HG03575 (cell line): Measurements from ENCODE around the gene NDUFA9.

Source experiments
- ATAC-seq: cut with Tn5 transposase; IDR thresholded peaks from one replicate; pipeline ENCODE4 v1.9.1; 2021; ENCODE audit not compliant: unreplicated experiment, insufficient number of reproducible peaks, low FRiP score; ENCODE audit errors: extremely low read depth

NDUFA9 gene

GRCh38 chr12:4648501-4649357 lies at the start of gene NDUFA9, which contains the start of gene AKAP3:
Gene NDUFA9 (plus strand): TSS chr12:4649114. CDS start chr12:4649127, 13 bp downstream.
Gene AKAP3 (minus strand): TSS chr12:4649051. CDS start chr12:4638196, 10,855 bp downstream.
- ATAC-seq = no peak

GRCh38 chr12:4603421-4603820 lies 45.5 kb upstream of the NDUFA9 start:
- ATAC-seq = no peak

- no peak for ATAC-seq
Measured at GRCh38 chr12:4603946-4604345, 45.0 kb upstream of the NDUFA9 start.

- ATAC-seq = peak; percentile 70
Measured at GRCh38 chr12:4604684-4605193, 44.2 kb upstream of the NDUFA9 start.

DNA sequence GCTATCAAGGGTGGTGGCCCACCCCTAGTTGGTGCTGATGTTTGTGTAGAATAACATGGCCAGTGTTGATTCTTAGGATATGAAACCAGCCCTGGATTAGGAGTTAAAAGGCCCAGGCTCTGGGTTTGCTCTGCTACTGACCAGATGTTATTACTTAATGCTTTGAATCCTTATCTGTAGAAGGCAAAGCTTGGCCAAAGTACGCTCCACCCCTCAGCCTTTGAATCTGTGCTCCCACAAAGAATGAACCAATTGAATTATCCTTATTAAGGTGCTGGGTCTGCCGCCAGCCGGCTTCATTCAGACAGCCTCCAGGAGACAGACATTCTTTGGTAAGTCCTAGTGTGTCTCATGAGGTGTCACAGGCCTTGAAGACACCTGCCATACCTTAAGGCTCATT lies 41.9 kb upstream of the NDUFA9 start:
- ATAC-seq = no peak

DNA sequence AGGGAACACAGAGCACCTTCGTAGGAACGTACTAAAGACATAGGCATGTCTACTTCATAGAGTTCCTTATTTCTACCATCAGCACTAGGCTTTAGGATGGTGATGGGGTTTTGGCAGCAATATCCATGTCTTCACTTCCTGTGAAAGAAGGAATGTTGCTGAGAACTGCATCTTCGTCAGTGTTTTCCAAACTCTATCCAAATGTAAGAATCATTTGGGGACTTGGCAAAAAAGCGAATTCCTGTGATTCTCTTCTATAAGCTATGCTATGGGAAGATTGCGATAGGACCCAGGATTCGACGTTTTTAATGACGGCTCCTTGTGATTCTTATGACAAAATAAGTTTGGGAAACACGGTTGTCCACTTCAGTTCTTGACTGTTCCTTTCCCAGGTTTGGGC lies 39.8 kb upstream of the NDUFA9 start:
- no peak for ATAC-seq

DNA sequence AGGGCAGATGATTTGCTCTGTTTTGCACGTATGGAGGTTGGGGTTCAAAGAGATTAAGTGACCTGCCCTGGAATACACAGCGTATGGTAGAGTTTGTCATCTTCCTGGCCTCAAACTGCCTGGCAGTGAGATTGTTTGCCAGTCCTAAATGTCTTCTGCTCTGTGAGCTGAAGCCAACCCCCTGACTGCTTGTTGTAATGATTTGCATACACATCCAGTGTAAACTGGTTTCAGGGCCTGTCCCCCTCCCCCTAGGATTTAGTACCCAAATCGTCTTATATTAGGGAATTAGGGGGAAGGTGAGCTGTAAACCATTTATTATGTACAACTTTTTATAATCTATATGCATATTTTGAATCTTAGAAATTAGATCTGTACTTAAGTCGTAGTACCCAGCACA lies 38.4 kb upstream of the NDUFA9 start:
- no peak for ATAC-seq

DNA sequence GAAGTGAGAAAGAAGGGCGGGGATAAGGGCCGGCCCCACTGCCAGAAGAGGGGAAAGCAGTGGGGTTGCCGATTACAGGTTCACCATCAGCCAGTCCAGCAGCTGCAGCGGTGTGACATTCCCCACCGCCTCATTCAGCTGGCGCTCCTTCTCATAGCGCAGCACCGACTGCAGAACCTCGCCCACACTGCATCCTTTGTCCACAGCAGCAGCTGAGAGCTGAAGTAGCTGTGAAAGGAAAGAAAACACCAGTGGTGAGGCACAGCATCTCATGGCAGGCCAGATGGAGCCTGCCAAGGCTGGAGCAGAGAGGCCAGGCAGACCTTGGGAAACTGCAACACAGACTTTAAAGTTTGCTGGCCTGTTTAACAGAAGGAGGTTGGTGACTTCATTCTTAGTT lies 33.2 kb upstream of the NDUFA9 start:
- ATAC-seq = no peak

GRCh38 chr12:4621511-4621910 lies 27.4 kb upstream of the NDUFA9 start:
- ATAC-seq = no peak

GRCh38 chr12:4626543-4626942 lies 22.4 kb upstream of the NDUFA9 start:
- ATAC-seq = no peak

GRCh38 chr12:4628406-4628805 lies 20.5 kb upstream of the NDUFA9 start:
- ATAC-seq = no peak

- no peak for ATAC-seq
Measured at GRCh38 chr12:4630262-4630661, 18.7 kb upstream of the NDUFA9 start.

DNA sequence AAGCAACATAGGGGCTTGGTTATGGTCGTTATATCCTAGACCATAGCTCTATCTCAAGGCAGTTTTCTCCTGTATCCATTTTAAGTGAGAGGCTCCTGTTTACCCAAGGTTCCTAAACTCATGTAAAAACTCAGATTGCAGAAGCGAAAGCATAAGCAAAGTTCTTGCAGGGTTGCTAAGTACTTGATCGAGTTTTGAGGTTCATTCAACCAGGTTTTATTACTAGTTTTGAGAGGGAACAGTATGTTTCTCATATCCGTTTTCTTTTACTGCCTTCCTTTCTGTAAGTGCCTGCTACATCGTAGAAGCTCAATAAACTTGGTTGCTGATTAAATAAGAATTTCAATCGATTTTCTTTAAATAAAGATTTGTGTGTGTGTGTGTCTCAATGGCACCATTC lies 5.2 kb upstream of the NDUFA9 start:
- ATAC-seq = no peak

DNA sequence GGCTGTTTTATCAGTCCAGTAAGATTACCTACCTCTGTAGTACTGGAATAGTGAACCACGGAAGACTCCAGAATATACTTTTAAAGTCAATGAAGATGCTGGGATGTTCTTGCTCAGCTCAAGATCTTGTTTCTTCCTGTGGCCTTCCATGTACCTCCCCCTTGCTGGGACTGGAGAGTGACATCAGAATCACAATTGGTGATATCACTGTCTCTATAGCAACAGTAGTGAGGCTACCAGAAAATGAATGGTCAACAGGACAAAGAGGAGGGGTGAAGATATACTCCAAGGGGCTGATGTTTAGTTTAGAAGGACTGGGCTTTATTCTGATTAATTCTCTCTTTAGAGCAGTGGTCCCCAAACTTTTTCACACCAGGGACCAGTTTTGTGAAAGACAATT lies 3.9 kb upstream of the NDUFA9 start:
- no peak for ATAC-seq

DNA sequence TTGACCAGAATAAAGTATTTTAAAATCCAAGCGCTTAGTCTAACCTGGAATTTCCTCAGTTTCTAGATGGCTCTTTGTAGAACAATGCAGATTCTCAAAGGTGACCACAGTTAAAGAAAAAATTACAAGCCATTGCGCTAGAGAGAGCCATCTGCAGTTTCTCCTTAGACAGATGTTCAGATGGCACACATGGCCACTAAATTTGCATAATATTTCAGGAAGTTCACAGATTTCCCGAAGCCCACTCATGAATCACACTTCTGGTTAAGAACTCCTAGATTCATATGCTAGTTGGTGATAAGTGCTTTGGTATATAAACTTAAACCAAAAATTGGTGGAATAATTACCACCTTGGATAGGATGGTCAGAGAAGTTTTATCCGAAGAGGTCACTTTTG lies 812 bp upstream of the NDUFA9 start:
- ATAC-seq = no peak

GRCh38 chr12:4649358-4649661 lies 396 bp downstream of the NDUFA9 start:
- no peak for ATAC-seq

DNA sequence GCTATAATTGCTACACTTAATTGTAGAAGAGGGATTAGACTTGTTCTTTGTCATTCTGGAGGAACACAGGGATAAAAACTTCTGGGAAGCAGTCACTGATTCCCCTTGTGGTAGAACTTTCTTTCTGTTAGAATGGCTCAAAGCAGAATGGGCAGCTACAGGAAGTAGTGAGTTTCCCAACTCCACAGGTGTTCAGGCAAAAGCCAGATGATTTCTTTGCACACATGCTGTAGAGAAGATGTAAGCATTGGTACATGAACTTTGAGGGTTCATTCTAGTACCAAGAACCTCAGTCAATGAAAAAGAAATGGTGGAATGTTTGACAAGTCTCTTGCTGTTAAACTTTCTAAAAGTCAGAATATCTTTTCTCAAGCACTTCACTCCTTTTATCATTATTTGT lies 4.3 kb downstream of the NDUFA9 start:
- no peak for ATAC-seq

- no peak for ATAC-seq
Measured at GRCh38 chr12:4653691-4654090, 4.8 kb downstream of the NDUFA9 start.

- no peak for ATAC-seq
Measured at GRCh38 chr12:4663971-4664505, 15.1 kb downstream of the NDUFA9 start.

DNA sequence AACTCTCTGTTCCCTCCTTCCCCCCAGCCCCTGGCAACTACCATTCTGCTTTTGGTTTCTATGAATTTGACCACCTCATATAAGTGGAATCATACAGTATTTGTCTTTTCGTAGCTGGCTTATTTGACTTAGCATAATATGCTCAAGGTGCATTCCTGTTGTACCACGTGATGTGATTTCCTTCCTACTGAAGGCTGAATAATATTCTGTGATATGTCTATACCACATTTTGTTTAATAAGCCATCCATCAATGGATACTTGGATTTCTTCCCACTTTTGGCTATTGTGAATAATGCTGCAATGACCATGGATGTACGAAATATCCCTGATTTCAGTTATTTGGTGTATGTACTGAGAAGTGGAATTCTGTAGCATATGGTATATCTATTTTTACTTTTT lies 16.3 kb downstream of the NDUFA9 start:
- no peak for ATAC-seq

DNA sequence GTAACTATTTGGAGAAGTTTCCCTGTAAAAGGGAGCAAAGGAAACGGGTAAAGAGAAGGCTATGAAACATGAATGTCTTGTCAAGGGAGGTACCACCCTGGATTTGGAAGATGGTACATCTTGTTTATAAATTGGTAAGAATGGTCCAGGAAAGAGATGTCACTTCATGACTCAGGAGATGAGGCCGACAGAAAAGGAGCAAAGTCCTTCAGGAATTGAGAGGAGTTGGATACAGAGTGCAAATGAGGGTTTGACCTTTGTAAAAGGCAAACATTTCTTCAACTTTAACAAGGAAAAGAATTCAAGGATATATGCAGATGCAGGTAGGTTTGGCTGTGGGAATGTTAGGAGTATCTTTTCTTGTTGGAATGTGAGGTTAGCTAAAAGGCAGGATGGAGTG lies 30.8 kb downstream of the NDUFA9 start:
- ATAC-seq = no peak
